GM19372 (cell line): Measurements from ENCODE around the gene AUNIP.
"Not testable (repeated sequence)": the region's sequence is repeated elsewhere in the genome, so short reads cannot be mapped to it uniquely, and the experiment has no call there.

ENCODE experiments used
- ATAC-seq: cut with Tn5 transposase; IDR thresholded peaks from one replicate; pipeline ENCODE4 v1.9.1; 2021; ENCODE audit warnings: mild to moderate bottlenecking, low read depth, moderate library complexity; ENCODE audit not compliant: unreplicated experiment

AUNIP gene

GRCh38 chr1:25867210-25867991 lies 8.1 kb upstream of the AUNIP start:
- ATAC-seq, result no peak

GRCh38 chr1:25866288-25866687 lies 7.0 kb upstream of the AUNIP start:
- ATAC-seq, result no peak

- ATAC-seq, result no peak
Measured at GRCh38 chr1:25864434-25864833, 5.2 kb upstream of the AUNIP start.

GRCh38 chr1:25863486-25864262 lies 4.4 kb upstream of the AUNIP start:
- ATAC-seq, result no peak

- no peak for ATAC-seq
Measured at GRCh38 chr1:25862785-25863485, 3.7 kb upstream of the AUNIP start.

GRCh38 chr1:25861316-25862286 lies 2.3 kb upstream of the AUNIP start:
- no peak for ATAC-seq

- no peak for ATAC-seq
Measured at GRCh38 chr1:25858494-25858893, 763 bp downstream of the AUNIP start.

GRCh38 chr1:25856856-25857255 lies 2.4 kb downstream of the AUNIP start:
- no peak for ATAC-seq

- ATAC-seq, result no peak
Measured at GRCh38 chr1:25854554-25854953, 4.7 kb downstream of the AUNIP start.

GRCh38 chr1:25848531-25848930 lies 10.7 kb downstream of the AUNIP start:
- no peak for ATAC-seq

GRCh38 chr1:25847929-25848328 lies 11.3 kb downstream of the AUNIP start:
- no peak for ATAC-seq

GRCh38 chr1:25845664-25846063 lies 13.6 kb downstream of the AUNIP start:
- ATAC-seq, result no peak

GRCh38 chr1:25844536-25845337 lies 14.5 kb downstream of the AUNIP start:
- no peak for ATAC-seq

GRCh38 chr1:25843483-25843882 lies 15.8 kb downstream of the AUNIP start:
- ATAC-seq, result no peak

- ATAC-seq, result not testable (repeated sequence)
Measured at GRCh38 chr1:25839808-25840207, 19.4 kb downstream of the AUNIP start.

GRCh38 chr1:25837262-25837875 lies 21.9 kb downstream of the AUNIP start:
- no peak for ATAC-seq

GRCh38 chr1:25836695-25837094 lies 22.6 kb downstream of the AUNIP start:
- ATAC-seq, result no peak

- no peak for ATAC-seq
Measured at GRCh38 chr1:25834894-25835293, 24.4 kb downstream of the AUNIP start.

GRCh38 chr1:25833158-25833557 lies 26.1 kb downstream of the AUNIP start:
- no peak for ATAC-seq
